Endothelial cell of umbilical vein (primary cell): ENCODE data around the gene MRPL2. TPM values are rescaled to one million over a fixed set of nuclear protein-coding genes. Genes with fewer than 3 reads are reported as not detected.

ENCODE experiments used
- BruUV-seq: library from RNA; stranded (reverse); fragments of 400-500 nt; replicated peaks from 2 replicates; lab custom pipeline; 2021; lab: Mats Ljungman, UMichigan
- CTCF ChIA-PET: fragments of 300-600, 350-600 bp; sonication (Branson Sonifier 250); formaldehyde crosslinking; loops from one replicate; lab custom pipeline; 2021; ENCODE audit warnings: antibody characterized with exemption, inconsistent platforms; lab: Charles Lee
- POLR2A ChIA-PET: fragments of 300-600, 350-600 bp; sonication (Branson Sonifier 250); formaldehyde crosslinking; loops from one replicate; lab custom pipeline; 2021; ENCODE audit warnings: antibody characterized with exemption, inconsistent platforms; lab: Charles Lee
- DNase-seq: peaks from one replicate; pipeline ENCODE4 v3.0.0-alpha.2; 2011; ENCODE audit warnings: low read depth, low spot score
- FAIRE-seq: peaks from 2 replicates; lab custom pipeline; 2011; peaks lifted over from hg19 to GRCh38; lab: Jason Lieb, UNC
- H2AFZ ChIP-seq: 2 replicates; pipeline ENCODE4 v1.6.0; 2012; ENCODE audit warnings: low read depth, low read length, control low read depth, inconsistent platforms
- H3K27ac ChIP-seq: 2 replicates; pipeline ENCODE4 v1.5.1; 2011; ENCODE audit warnings: low read depth, mild to moderate bottlenecking, control low read depth, low read length, moderate library complexity; ENCODE audit not compliant: insufficient read depth
- H3K27me3 ChIP-seq, 2 experiments: 2 replicates each; pipeline versions ENCODE4 v1.6.0 to v1.6.1; 2011; ENCODE audit warnings: low read length in 2 of 2, mixed read lengths in 1 of 2; ENCODE audit not compliant: control insufficient read depth in 2 of 2, insufficient read depth in 2 of 2
- H3K36me3 ChIP-seq, 2 experiments: 2 replicates in 1 of 2; 3 replicates in 1 of 2; pipeline ENCODE4 v1.5.1; 2011; ENCODE audit warnings: low read length in 2 of 2, mild to moderate bottlenecking in 1 of 2, moderate library complexity in 1 of 2; ENCODE audit not compliant: control insufficient read depth in 2 of 2, insufficient read depth in 2 of 2; ENCODE audit errors: extremely low read depth in 1 of 2
- H3K4me1 ChIP-seq: 3 replicates; pipeline ENCODE4 v1.5.1; 2011; ENCODE audit warnings: mild to moderate bottlenecking, low read length; ENCODE audit not compliant: control insufficient read depth, insufficient read depth; ENCODE audit errors: extremely low read depth
- H3K4me2 ChIP-seq: 2 replicates; pipeline ENCODE4 v1.6.1; 2011; ENCODE audit warnings: low read length, control low read depth, mixed read lengths; ENCODE audit not compliant: insufficient read depth
- H3K4me3 ChIP-seq, 3 experiments: fragments of 200-600 bp in 1 of 3; sonication (generic), shearing (Covaris generic) in 1 of 3; replicated peaks in 1 of 3; 2 replicates each; pipeline ENCODE4 v1.5.1; 2011 to 2016; ENCODE audit warnings: control low read depth in 3 of 3, low read length in 3 of 3, mild to moderate bottlenecking in 2 of 3, inconsistent platforms in 1 of 3, low read depth in 1 of 3, moderate library complexity in 1 of 3; ENCODE audit not compliant: insufficient read depth in 1 of 3
- H3K79me2 ChIP-seq: 2 replicates; pipeline ENCODE4 v1.6.0; 2012; ENCODE audit warnings: low read length, inconsistent platforms; ENCODE audit not compliant: control insufficient read depth, insufficient read depth
- H3K9ac ChIP-seq: replicated peaks from 2 replicates; pipeline ENCODE3; 2011; ENCODE audit warnings: low read length, control low read depth; ENCODE audit not compliant: insufficient read depth; ENCODE audit errors: extremely low read depth
- H3K9me1 ChIP-seq: replicated peaks from 3 replicates; pipeline ENCODE4 v1.6.0; 2011; ENCODE audit warnings: mild to moderate bottlenecking, low read length; ENCODE audit not compliant: control insufficient read depth, insufficient read depth; ENCODE audit errors: extremely low read depth
- H3K9me3 ChIP-seq: replicated peaks from 2 replicates; pipeline ENCODE4 v1.5.1; 2012; ENCODE audit warnings: low read length, inconsistent platforms; ENCODE audit not compliant: control insufficient read depth, insufficient read depth
- H4K20me1 ChIP-seq: replicated peaks from 2 replicates; pipeline ENCODE3; 2011; ENCODE audit warnings: mild to moderate bottlenecking, low read length; ENCODE audit not compliant: control insufficient read depth, insufficient read depth; ENCODE audit errors: extremely low read depth
- CTCF ChIP-seq, 2 donors: IDR thresholded peaks; 1 replicate in 1 of 2; 2 replicates in 1 of 2; pipeline ENCODE4 v1.5.1; 2011; ENCODE audit warnings: low read length in 2 of 2, mild to moderate bottlenecking in 2 of 2, moderate library complexity in 2 of 2, control low read depth in 1 of 2, inconsistent platforms in 1 of 2, low read depth in 1 of 2; ENCODE audit not compliant: insufficient read depth in 1 of 2; ENCODE audit errors: extremely low read depth in 1 of 2
- EZH2 ChIP-seq: IDR thresholded peaks from 2 replicates; pipeline ENCODE4 v1.6.1; 2012; ENCODE audit warnings: borderline replicate concordance, low read depth, mild to moderate bottlenecking, moderate library complexity, low read length, inconsistent platforms; ENCODE audit not compliant: severe bottlenecking
- FOS ChIP-seq: IDR thresholded peaks from 2 replicates; pipeline ENCODE4 v1.6.1; 2011; ENCODE audit warnings: mild to moderate bottlenecking, low read length, moderate library complexity, borderline replicate concordance; ENCODE audit not compliant: insufficient read depth
- GATA2 ChIP-seq: IDR thresholded peaks from 2 replicates; pipeline ENCODE4 v1.7.0; 2011; ENCODE audit warnings: low read depth, mild to moderate bottlenecking, moderate library complexity, mixed read lengths, low read length; ENCODE audit not compliant: insufficient read length, insufficient read depth
- JUN ChIP-seq: IDR thresholded peaks from 2 replicates; pipeline ENCODE4 v1.6.1; 2011; ENCODE audit warnings: borderline replicate concordance, low read depth; ENCODE audit not compliant: insufficient read length, insufficient read depth
- MAX ChIP-seq: IDR thresholded peaks from 2 replicates; pipeline ENCODE4 v1.6.1; 2011; ENCODE audit not compliant: insufficient read depth, insufficient read length
- MYC ChIP-seq: IDR thresholded peaks from one replicate; pipeline ENCODE4 v1.6.1; 2011; ENCODE audit warnings: mild to moderate bottlenecking, low read depth, low read length
- POLR2A ChIP-seq: IDR thresholded peaks from 2 replicates; pipeline ENCODE4 v1.6.1; 2012; ENCODE audit warnings: low read depth, mild to moderate bottlenecking, control low read depth, low read length
- POLR2AphosphoS5 ChIP-seq: IDR thresholded peaks from 2 replicates; pipeline ENCODE4 v1.6.1; 2012; ENCODE audit warnings: low read depth, mild to moderate bottlenecking, control low read depth, low read length, moderate library complexity; ENCODE audit not compliant: insufficient read depth
- dilution Hi-C: fragments of 300-500 bp; cut with MboI; formaldehyde crosslinking; loops from one replicate; pipeline ENCODE4 v1.15.0; 2019; ENCODE audit warnings: low sequenced_read_pairs; ENCODE audit not compliant: extremely low pct_ligation_motif_present
- intact Hi-C: fragments of 100-400 bp; cut with micrococcal nuclease; formaldehyde crosslinking; loops from one replicate; pipeline ENCODE4 v1.10.0; 2022
- polyA plus RNA-seq, 4 experiments: library from polyadenylated mRNA; depleted of rRNA in 3 of 4; stranded (reverse) in 3 of 4; unstranded in 1 of 4; fragments of >200 nt; gene quantifications; 2 replicates each; pipeline versions ENCODE4 v1.2.1 to v1.2.3, GENCODE V29; 2011 to 2012; ENCODE audit warnings: missing spikeins in 1 of 4
- total RNA-seq: library from RNA; stranded (reverse); gene quantifications from 2 replicates; pipeline ENCODE4 v1.2.3, GENCODE V29; 2021

MRPL2 gene
- total and polyA plus RNA-seq, 2 donors (not counting 3 experiments of a cell fraction or from before 2014, with no cell fraction given): 37.6 to 63.6 TPM

GRCh38 chr6:43045371-43045930, 13.8 kb downstream of the MRPL2 start:
- no peaks in the 10 kb centered on the region for H3K4me1 ChIP-seq
- no peak for TF ChIP-seq MYC
- TF ChIP-seq EZH2: no peak
- TF ChIP-seq FOS: no peak
- no peak for TF ChIP-seq JUN
- TF ChIP-seq POLR2AphosphoS5: no peak
- TF ChIP-seq GATA2: no peak
- no peak for TF ChIP-seq CTCF (IDR thresholded peaks at IDR 0.05; ENCODE audit: extremely low read depth in 1 of 2, insufficient read depth in 1 of 2, low read depth in 1 of 2, low read length in 2 of 2)
- TF ChIP-seq POLR2A: no peak
- no peak for TF ChIP-seq MAX
- no peak overlapping the region for H2AFZ ChIP-seq
- H3K79me2 ChIP-seq: no peaks in the 10 kb centered on the region
- no peak overlapping the region for H3K4me2 ChIP-seq
- H3K27me3 ChIP-seq: no peaks in the 10 kb centered on the region
- no peak overlapping the region for H3K4me3 ChIP-seq
- FAIRE-seq: no peak
- H4K20me1 ChIP-seq: no peaks in the 10 kb centered on the region
- no peak overlapping the region for H3K9ac ChIP-seq
- peaks cover 2 to 52% of the 10 kb centered on the region in 2 experiments for H3K36me3 ChIP-seq
- no peak for DNase-seq
- POLR2A ChIA-PET: no interaction called here
- CTCF ChIA-PET: interaction anchor here (1.0 to 1.2 kb wide), 2 partner anchors 8 to 98 kb away, joined by 3 read pairs; partner anchors contain the start of gene CUL7
- intact Hi-C loops (no loop called here), dilution Hi-C loops (no loop called here)
- H3K27ac ChIP-seq: no peak overlapping the region
- H3K9me3 ChIP-seq: no peaks in the 10 kb centered on the region
- no peaks in the 10 kb centered on the region for H3K9me1 ChIP-seq
- BruUV-seq: no TSS peak
